ENCODE results near the gene CCDC74A.
"Not testable (repeated sequence)": the region's sequence is repeated elsewhere in the genome, so short reads cannot be mapped to it uniquely, and the experiment has no call there.

DNA sequence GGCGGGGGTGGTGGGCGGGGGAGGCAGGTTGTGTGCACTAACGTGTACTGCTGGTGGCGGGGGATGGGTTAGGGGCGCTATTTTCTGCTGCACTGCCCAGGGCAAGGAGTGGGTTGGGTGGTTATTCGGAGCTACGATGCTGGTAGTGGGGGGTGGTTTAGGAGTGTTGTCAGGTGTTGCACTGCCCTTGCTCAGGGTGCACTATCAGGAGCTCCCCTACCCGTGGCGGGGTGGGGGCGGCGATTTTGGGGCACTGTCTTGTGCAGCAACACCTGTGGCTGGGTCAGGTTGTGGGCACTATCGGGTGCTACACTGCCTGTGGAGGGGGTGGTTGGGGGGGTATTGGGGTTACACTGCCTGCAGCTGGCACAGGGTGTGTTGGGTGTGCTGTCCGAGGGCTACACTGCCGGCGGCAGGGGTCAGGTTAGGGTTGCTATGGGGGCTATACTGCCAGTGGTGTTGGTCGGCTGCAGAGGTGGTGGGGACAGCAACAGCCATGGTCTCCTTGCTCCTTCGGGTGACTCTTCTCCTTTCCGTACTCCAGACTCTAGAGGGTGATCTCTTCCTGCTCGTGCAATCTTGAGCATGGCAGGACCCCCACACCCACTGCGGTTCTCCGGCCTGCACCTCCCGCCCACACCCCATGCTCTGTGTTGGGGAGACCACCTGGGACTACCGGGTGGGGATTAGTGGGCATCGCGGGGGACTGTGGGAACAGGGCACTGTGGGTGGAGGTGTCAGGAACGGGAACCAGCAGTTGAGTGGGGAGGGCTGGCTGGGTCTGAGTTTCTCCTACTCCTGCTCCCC lies 16.5 kb downstream of the CCDC74A start:
- TF ChIP-seq, protein P1, sequence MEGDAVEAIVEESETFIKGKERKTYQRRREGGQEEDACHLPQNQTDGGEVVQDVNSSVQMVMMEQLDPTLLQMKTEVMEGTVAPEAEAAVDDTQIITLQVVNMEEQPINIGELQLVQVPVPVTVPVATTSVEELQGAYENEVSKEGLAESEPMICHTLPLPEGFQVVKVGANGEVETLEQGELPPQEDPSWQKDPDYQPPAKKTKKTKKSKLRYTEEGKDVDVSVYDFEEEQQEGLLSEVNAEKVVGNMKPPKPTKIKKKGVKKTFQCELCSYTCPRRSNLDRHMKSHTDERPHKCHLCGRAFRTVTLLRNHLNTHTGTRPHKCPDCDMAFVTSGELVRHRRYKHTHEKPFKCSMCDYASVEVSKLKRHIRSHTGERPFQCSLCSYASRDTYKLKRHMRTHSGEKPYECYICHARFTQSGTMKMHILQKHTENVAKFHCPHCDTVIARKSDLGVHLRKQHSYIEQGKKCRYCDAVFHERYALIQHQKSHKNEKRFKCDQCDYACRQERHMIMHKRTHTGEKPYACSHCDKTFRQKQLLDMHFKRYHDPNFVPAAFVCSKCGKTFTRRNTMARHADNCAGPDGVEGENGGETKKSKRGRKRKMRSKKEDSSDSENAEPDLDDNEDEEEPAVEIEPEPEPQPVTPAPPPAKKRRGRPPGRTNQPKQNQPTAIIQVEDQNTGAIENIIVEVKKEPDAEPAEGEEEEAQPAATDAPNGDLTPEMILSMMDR (IDR thresholded peaks at IDR 0.05; ENCODE audit: low read length): not testable (repeated sequence)
- TF ChIP-seq EZH2 (IDR thresholded peaks at IDR 0.05; ENCODE audit: borderline replicate concordance, low read length): not testable (repeated sequence)
